GM12872 (cell line): ENCODE data around the gene PABPN1L.

Source experiments
- CTCF ChIP-seq: IDR thresholded peaks from 3 replicates; pipeline ENCODE4 v1.5.1; 2011; ENCODE audit warnings: low read depth, mild to moderate bottlenecking, low read length, moderate library complexity; ENCODE audit not compliant: insufficient read depth

Gene PABPN1L

DNA sequence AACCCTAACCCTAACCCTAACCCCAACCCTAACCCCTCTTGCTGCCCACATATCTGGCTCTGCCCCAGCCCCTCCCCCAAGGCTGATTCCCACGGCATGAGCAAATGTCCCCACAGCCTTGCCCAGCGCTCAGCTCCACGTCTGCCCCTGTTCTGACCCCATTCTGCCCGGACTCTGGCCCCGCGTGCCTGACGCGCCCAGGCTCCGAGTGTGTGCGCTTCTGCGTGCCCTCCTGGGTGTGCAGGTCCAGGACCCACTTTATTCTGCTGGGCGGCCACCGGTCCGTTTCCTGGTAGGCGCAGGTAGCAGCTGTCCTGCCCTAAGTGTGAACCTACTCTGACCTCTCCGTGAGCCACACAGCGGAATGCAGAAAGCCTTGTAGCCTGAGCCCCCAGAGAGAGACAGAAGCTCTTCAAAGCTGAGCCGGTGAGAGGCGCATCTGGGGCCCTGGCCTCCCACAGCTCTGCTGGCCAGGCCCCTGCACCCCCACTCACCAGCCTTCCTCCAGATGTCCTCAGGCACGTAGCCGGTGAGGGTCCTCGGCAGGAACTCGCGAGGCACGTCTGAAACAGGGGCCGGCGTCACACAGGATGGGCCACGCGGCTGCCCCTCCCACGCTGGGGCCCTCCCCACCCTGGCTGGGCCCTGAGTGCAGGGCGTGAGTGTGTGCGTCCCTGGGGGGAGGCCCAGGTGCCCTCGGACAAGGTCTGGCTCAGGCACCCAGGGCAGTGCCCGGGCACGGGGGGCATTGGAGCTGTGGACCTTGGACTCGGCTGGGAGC, 14.0 kb upstream of the PABPN1L start:
- TF ChIP-seq CTCF, result no peak

- TF ChIP-seq CTCF, result no peak
Measured at GRCh38 chr16:88879788-88880055, 13.3 kb upstream of the PABPN1L start.

- no peak for TF ChIP-seq CTCF
Measured at GRCh38 chr16:88878967-88879787, 12.7 kb upstream of the PABPN1L start.

DNA sequence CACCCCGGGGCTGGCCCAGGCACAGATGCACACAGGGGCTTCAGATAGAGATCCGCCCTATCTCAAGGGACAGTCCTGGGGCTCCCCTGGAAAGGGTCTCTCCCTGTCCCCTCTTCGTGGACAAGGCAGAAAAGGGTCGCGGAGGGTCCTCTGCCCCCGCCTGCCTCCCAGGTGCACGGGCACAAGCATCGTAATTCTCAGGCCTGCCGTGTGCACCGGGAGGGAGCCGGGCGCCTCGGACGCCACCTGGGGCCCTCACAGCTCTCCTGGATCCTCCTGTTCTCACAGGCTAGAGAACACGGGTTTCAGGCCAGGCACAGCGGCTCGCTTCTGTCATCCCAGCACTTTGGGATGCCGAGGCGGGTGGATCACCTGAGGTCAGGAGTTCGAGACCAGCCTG, 11.9 kb upstream of the PABPN1L start:
- no peak for TF ChIP-seq CTCF

GRCh38 chr16:88877564-88878289, 11.3 kb upstream of the PABPN1L start:
- TF ChIP-seq CTCF, result no peak

DNA sequence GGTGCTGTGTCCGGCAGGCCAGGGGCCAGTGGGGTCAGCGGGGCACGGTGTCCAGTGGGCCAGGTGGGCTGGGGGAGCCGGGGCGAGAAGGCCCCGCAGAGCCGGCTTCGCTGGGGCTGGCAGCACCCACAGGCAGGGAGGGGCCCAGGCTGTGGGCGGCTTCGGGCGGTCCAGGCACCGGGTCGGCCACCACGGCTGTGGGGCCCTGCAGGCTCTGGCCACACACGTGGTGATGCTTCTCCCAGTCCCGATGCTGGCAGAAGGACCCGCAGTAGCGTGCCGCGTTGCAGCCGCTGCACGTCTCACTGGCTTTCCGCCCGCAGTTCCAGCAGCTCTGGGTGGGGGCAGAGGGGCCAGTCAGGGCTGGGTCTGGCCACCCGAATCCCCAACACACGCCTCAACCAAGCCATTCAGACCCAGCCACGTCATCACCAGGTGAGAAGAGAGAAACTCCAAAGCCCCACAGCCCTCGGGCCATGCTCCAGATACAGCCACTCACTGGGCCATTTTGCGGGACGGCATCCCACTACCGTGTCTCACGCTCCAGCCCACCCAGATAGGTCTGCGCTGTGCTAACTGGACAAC, 10.6 kb upstream of the PABPN1L start:
- TF ChIP-seq CTCF, result no peak

- no peak for TF ChIP-seq CTCF
Measured at GRCh38 chr16:88875703-88876234, 9.3 kb upstream of the PABPN1L start.
